A549 treated with CpdA at 1 μM for 4 hours (cell line): ENCODE data around the gene TBC1D25. TPM values are rescaled to one million over a fixed set of nuclear protein-coding genes. Genes with fewer than 3 reads are reported as not detected.

Source experiments
- total RNA-seq: library from RNA; stranded (reverse); fragments of 200-300 nt; extraction: Qiagen RNA extraction; gene quantifications from 5 replicates; pipeline ENCODE4 v1.2.3, GENCODE V29; 2022; ENCODE audit warnings: low read depth

TBC1D25 gene
- total RNA-seq: 8.1 to 12.5 TPM (median 11.7 TPM) in 5 replicates

GRCh38 chrX:48539345-48540027 lies at the start of gene TBC1D25:
TBC1D25 (plus strand) TSS chrX:48539714; CDS start chrX:48539798, 84 bp downstream.

GRCh38 chrX:48508400-48509244 lies 30.9 kb upstream of the TBC1D25 start, which contains the start of gene PORCN:
PORCN (plus strand) TSS chrX:48508992; CDS start chrX:48509821, 829 bp downstream.

GRCh38 chrX:48521353-48522243 lies 17.9 kb upstream of the TBC1D25 start, which contains the start of gene EBP:
EBP (plus strand) TSS chrX:48521808; CDS start chrX:48523772, 1,964 bp downstream.

GRCh38 chrX:48574270-48575266 lies 35.1 kb downstream of the TBC1D25 start, which contains the start of gene RBM3:
RBM3 (plus strand) TSS chrX:48574484; CDS start chrX:48575181, 697 bp downstream.

GRCh38 chrX:48597353-48598264 lies 58.1 kb downstream of the TBC1D25 start, which contains the start of gene WDR13:
WDR13 (plus strand) TSS chrX:48597492; CDS start chrX:48597997, 505 bp downstream.

Other genes with a start within 250 kb of the TBC1D25 start
- gene SSX3, start 183.0 kb upstream of the TBC1D25 start, total RNA-seq: not detected in 5 replicates
- not detected in 5 replicates for gene SSX4, start 156.2 kb upstream of the TBC1D25 start, total RNA-seq
- not detected in 5 replicates for gene SSX4B, start 127.8 kb upstream of the TBC1D25 start, total RNA-seq
- 0.07 to 0.46 TPM (median 0.09 TPM) in 3 of 5 replicates, not detected in the others for gene SLC38A5, start 69.5 kb upstream of the TBC1D25 start, total RNA-seq
- gene FTSJ1, start 63.5 kb upstream of the TBC1D25 start, total RNA-seq: 68.5 to 74.7 TPM (median 70.1 TPM) in 5 replicates
- 15.2 to 18.0 TPM (median 17.6 TPM) in 5 replicates for gene PORCN, start 30.7 kb upstream of the TBC1D25 start, total RNA-seq
- 109 to 152 TPM (median 137 TPM) in 5 replicates for gene EBP, start 17.9 kb upstream of the TBC1D25 start, total RNA-seq
- 303 to 494 TPM (median 317 TPM) in 5 replicates for gene RBM3, start 34.8 kb downstream of the TBC1D25 start, total RNA-seq
- 48.4 to 73.1 TPM (median 64.9 TPM) in 5 replicates for gene WDR13, start 57.8 kb downstream of the TBC1D25 start, total RNA-seq
- 0.12 to 0.33 TPM (median 0.28 TPM) in 4 of 5 replicates, not detected in the other for gene WAS, start 144.1 kb downstream of the TBC1D25 start, total RNA-seq
- 21.5 to 23.4 TPM (median 21.8 TPM) in 5 replicates for gene SUV39H1, start 157.0 kb downstream of the TBC1D25 start, total RNA-seq
- not detected in 5 replicates for gene GLOD5, start 222.0 kb downstream of the TBC1D25 start, total RNA-seq
- not detected in 5 replicates for gene GATA1, start 246.9 kb downstream of the TBC1D25 start, total RNA-seq